ENCODE results near the gene NEO1.

DNA sequence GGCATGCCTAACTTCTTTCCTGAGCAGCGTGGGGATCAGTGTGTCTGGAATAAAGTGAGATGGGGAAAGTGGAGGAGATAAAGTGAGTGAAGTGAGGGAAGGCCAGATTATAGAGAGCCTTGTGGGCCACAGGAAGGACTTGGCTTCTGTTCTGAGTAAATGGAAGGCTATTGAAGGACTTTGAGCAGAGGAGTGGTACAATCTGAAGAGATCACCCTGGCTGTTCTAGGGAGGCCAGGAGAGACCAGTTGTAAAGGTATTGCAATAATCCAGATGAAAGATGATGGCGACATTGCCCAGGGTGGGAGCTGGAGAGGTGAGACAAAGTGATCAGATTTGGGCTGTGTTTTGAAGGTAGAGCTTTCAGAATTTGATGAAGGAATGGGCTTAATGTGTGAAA, 46.8 kb upstream of the NEO1 start:
- TF ChIP-seq, protein P1, sequence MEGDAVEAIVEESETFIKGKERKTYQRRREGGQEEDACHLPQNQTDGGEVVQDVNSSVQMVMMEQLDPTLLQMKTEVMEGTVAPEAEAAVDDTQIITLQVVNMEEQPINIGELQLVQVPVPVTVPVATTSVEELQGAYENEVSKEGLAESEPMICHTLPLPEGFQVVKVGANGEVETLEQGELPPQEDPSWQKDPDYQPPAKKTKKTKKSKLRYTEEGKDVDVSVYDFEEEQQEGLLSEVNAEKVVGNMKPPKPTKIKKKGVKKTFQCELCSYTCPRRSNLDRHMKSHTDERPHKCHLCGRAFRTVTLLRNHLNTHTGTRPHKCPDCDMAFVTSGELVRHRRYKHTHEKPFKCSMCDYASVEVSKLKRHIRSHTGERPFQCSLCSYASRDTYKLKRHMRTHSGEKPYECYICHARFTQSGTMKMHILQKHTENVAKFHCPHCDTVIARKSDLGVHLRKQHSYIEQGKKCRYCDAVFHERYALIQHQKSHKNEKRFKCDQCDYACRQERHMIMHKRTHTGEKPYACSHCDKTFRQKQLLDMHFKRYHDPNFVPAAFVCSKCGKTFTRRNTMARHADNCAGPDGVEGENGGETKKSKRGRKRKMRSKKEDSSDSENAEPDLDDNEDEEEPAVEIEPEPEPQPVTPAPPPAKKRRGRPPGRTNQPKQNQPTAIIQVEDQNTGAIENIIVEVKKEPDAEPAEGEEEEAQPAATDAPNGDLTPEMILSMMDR (IDR thresholded peaks at IDR 0.05; ENCODE audit: poor library complexity): no peak
- TF ChIP-seq EZH2phosphoT487 (IDR thresholded peaks at IDR 0.05; ENCODE audit: low read depth, severe bottlenecking, unreplicated experiment): no peak

Measured in hepatocyte (in vitro differentiated cells).